SH-SY5Y (cell line): ENCODE measurements around the gene ARL6IP4.

ENCODE experiments used
- GATA2 ChIP-seq: IDR thresholded peaks from 2 replicates; pipeline ENCODE4 v1.6.1; 2011; ENCODE audit warnings: mild to moderate bottlenecking, low read depth, low read length
- GATA3 ChIP-seq: IDR thresholded peaks from 2 replicates; pipeline ENCODE4 v1.6.1; 2011; ENCODE audit warnings: low read depth, mild to moderate bottlenecking, low read length, moderate library complexity

DNA sequence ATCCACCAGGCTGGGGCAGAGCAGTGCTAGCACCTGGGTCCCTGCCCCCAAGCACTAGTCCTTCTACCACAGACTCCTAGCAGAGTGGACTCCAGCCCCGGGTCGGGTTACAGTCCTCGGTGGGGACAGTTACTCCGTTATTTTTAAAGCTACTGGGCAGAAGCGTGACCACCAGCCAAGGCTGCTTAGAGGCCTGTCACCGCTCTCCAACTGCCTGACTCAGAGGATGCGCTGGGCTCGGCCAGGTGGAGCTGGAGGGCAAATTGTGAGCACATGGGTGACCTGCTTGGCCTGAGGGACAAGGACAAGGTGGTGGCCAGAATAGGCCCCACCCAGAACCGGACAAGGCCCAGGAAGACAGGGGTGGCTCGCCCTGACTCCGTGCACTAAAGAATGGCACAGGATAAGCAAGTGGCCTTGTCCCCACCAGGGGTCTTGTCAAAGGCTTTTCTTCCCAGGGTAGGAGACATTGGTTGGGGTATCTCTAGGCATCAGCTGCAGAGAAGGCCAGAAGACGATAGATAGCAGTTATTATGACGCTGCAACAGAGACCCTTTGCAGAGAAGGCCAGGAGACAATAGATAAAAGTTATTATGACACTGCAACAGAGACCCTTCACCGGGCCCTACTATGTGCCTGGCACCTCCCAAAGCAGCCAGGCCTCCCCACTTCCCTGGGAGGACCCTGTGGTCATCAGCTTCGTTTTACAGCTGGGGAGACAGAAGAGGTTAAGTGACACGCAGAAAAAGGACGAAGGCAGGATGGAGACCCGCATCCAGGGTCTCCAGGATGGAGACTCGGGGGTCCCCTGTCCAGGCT lies 15.8 kb upstream of the ARL6IP4 start:
- TF ChIP-seq GATA2 (no peak), GATA3 (no peak)
